Ovary (tissue), 9 donors: Measurements from ENCODE around the gene CNN3. TPM values are rescaled to one million over a fixed set of nuclear protein-coding genes. Genes with fewer than 3 reads are reported as not detected.

Source experiments
- DNase-seq, 5 donors: peaks; one replicate each; pipeline ENCODE4 v3.0.0-alpha.2; 2019 to 2020
- H3K27ac ChIP-seq, 2 donors: fragments of 200-600 bp; one replicate each; pipeline versions ENCODE4 v1.5.1 to v1.8.0; 2019 to 2022
- H3K27me3 ChIP-seq: fragments of 200-600 bp; one replicate; pipeline ENCODE4 v1.8.0; 2022
- H3K36me3 ChIP-seq: fragments of 200-600 bp; sonication (generic); one replicate; pipeline ENCODE4 v1.5.1; 2019
- H3K4me1 ChIP-seq: one replicate; pipeline ENCODE4 v1.8.1; 2013; ENCODE audit warnings: mild to moderate bottlenecking, moderate library complexity; ENCODE audit not compliant: insufficient read depth
- H3K4me3 ChIP-seq: fragments of 200-600 bp; sonication (generic); one replicate; pipeline ENCODE4 v1.5.1; 2017
- H3K9me3 ChIP-seq, 2 donors: fragments of 200-600 bp in 1 of 2; sonication (generic) in 1 of 2; one replicate each; pipeline versions ENCODE4 v1.5.1 to v1.8.1; 2013 to 2019; ENCODE audit warnings: mild to moderate bottlenecking in 1 of 2, moderate library complexity in 1 of 2
- EP300 ChIP-seq: sonication (generic); formaldehyde crosslinking; IDR thresholded peaks from one replicate; pipeline ENCODE4 v1.6.1; 2017; ENCODE audit warnings: antibody characterized with exemption
- POLR2A ChIP-seq: fragments of 450-650 bp; IDR thresholded peaks from one replicate; pipeline ENCODE4 v1.6.1; 2017; ENCODE audit warnings: antibody characterized with exemption, mild to moderate bottlenecking, moderate library complexity
- WGBS, 3 donors: extraction: QIAGEN DNeasy Blood & Tissue Kit in 1 of 3; methylation state at CpG; one replicate each; pipeline versions ENCODE4 v1.1.5 to v1.1.7; 2013 to 2017; 5-methylcytosine and 5-hydroxymethylcytosine counted together
- intact Hi-C, 4 donors: fragments of 100-400 bp; cut with DNase I; formaldehyde crosslinking; loops; one replicate each; pipeline versions ENCODE4 v1.11.0 to v1.15.1; 2022 to 2023
- polyA plus RNA-seq, 2 donors: library from polyadenylated mRNA; stranded (reverse); fragments of 200-250 nt in 1 of 2; fragments of 350-450 nt in 1 of 2; fragmentation: Illumina TruSeq in 1 of 2; extraction: RNeasy Lipid Tissue Mini Kit (QIAGEN cat#74804) in 1 of 2; gene quantifications; one replicate each; pipeline ENCODE4 v1.2.3, GENCODE V29; 2013 to 2014
- total RNA-seq, 7 donors: library from RNA; depleted of rRNA in 2 of 7; stranded (reverse); fragments of >200 nt in 2 of 7; fragmentation: NEBNext Ultra II Directional in 3 of 7; extraction: Animal tissue kit (Norgen Biotek cat#: 25700) in 3 of 7; gene quantifications; one replicate each; pipeline versions ENCODE4 v1.1.0 to v1.2.4, GENCODE V29; 2016 to 2023
- TF ChIP-seq, protein P1 (sequence below), 3 donors: fragments of 450-650 bp in 2 of 3; fragments of 200-600 bp in 1 of 3; IDR thresholded peaks; one replicate each; pipeline versions ENCODE4 v1.5.1 to v1.8.0; 2016 to 2022; ENCODE audit warnings: antibody characterized with exemption in 3 of 3, mild to moderate bottlenecking in 1 of 3
- donor health status: DM: no; HTN: no; CAD: no; lungs with moderate emphysema.
- donor health status: DM: no; HTN: no; CAD: no.
- donor health status: Bipolar disorder and iron deficiency.
- donor health status: DM: yes; HTN: yes; CAD: no.
- donor health status: DM: no; HTN: no; CAD: no.
- donor health status: DM: yes; HTN: yes; CAD: no.

Gene CNN3
- total and polyA plus RNA-seq, 9 donors, result 145 to 374 (median 272) TPM

DNA sequence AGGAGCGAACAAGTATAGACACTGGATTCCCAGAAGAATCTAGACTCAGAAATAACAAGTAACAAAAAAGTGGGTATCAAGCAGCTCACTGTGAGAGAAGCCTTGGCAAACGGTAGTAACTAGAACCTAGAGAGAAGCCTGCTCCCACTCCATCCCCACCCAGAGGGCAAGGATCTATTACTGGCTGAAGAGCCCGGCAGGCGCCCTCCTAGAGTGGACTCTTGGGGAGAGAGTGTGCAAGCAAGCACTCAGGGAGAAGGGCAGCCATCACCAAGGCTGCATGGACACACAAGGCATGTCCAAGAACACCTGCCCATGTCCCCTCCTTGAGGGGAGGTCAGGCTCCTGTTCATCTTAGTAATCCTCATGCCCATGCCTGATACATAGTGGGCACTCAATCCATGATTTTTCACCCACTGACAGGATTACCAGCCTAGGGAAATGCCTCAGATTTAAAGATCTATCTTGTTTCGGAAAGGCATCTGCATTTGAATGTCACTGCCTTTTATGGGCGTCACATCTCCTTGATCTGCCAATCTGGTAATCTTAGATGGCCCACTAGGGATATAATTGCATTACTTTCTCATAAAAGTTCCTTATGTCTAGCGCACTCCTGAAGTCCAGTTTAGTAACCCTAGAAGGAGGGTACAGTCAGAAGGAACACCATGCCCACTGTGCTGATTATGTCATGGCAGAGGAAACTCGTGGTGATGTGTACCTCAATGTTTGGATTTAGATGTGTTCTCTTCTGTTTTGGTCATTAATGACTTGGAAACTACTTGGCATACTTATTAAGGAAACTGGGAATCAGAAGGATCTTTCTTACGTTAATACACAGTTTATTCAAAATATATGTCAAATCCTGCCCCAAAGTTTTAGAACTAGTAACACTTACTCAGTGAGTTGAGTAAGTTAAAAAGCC is 14.4 kb downstream of the CNN3 start:
- Histone ChIP-seq H3K4me3 (no peak overlapping the region), H3K27me3 (no peaks in the 10 kb centered on the region), H3K9me3 (no peaks in the 10 kb centered on the region), H3K27ac (no peak overlapping the region), H3K4me1 (peaks cover 25% of the 10 kb centered on the region), H3K36me3 (no peaks in the 10 kb centered on the region)
- 62 to 63% (median 63%) methylated on average over 9 of the region's 9 CpGs for WGBS, 3 donors
- no peak for DNase-seq
- intact Hi-C loops, result loop anchor here in 1 of 4 donors (5.0 kb wide), 1 partner anchor 130 kb away; no protein-coding TSS in a partner anchor
- no peak for TF ChIP-seq POLR2A
- TF ChIP-seq, protein P1, sequence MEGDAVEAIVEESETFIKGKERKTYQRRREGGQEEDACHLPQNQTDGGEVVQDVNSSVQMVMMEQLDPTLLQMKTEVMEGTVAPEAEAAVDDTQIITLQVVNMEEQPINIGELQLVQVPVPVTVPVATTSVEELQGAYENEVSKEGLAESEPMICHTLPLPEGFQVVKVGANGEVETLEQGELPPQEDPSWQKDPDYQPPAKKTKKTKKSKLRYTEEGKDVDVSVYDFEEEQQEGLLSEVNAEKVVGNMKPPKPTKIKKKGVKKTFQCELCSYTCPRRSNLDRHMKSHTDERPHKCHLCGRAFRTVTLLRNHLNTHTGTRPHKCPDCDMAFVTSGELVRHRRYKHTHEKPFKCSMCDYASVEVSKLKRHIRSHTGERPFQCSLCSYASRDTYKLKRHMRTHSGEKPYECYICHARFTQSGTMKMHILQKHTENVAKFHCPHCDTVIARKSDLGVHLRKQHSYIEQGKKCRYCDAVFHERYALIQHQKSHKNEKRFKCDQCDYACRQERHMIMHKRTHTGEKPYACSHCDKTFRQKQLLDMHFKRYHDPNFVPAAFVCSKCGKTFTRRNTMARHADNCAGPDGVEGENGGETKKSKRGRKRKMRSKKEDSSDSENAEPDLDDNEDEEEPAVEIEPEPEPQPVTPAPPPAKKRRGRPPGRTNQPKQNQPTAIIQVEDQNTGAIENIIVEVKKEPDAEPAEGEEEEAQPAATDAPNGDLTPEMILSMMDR (IDR thresholded peaks at IDR 0.05), result no peak
- TF ChIP-seq EP300, result no peak

DNA sequence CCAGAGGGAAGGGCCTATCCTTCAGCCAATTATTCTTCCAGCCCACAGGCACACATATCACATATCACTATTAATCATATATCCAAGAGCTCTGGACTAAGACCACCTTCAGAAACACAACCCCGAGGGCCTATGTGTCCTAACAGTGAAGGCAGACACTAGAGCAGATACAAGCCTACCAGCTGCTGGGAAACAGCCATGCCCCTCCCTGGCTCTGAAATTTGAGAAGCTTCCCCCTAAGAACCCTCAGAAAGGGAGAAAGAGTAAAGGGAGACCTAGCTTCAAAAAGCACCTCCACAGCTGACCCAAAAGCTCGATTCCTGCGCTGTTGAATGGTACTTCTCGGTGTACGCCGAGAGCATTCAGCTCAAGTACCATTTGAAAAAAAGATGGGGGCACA is 17.4 kb downstream of the CNN3 start:
- DNase-seq, result no peak
- H3K4me1 ChIP-seq, result peaks cover 30% of the 10 kb centered on the region
- TF ChIP-seq POLR2A (no peak), EP300 (no peak)
- TF ChIP-seq, protein P1 (IDR thresholded peaks at IDR 0.05), result no peak
- H3K9me3 ChIP-seq, result no peaks in the 10 kb centered on the region
- H3K36me3 ChIP-seq, result no peaks in the 10 kb centered on the region
- no peaks in the 10 kb centered on the region for H3K27me3 ChIP-seq
- H3K27ac ChIP-seq, result no peak overlapping the region
- WGBS, 3 donors, result 77 to 84% (median 78%) methylated on average over 6 of the region's 6 CpGs
- no peak overlapping the region for H3K4me3 ChIP-seq
- intact Hi-C loops, result no loop called here

DNA sequence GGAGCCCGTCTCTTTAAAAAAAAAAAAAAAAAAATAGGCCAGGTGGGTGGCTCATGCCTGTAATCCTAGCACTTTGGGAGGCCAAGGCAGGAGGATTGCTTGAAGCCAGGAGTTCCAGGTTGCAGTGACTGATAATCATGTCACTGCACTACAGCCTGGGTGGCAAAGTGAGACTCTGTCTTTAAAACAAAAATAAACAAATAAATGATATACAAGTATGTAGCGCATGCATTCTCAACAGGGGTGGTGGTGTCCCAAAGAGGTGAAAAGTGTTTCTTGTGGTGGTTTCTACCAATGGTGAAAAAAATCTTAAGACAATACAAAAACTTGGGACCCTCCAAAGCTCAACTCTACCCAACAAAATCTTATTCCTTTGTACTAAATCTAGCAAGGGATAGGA is 17.9 kb downstream of the CNN3 start:
- 93 to 97% (median 95%) methylated on average over 2 of the region's 2 CpGs for WGBS, 3 donors
- no peaks in the 10 kb centered on the region for H3K27me3 ChIP-seq
- TF ChIP-seq, protein P1 (IDR thresholded peaks at IDR 0.05), result no peak
- TF ChIP-seq EP300, result no peak
- no peak for TF ChIP-seq POLR2A
- intact Hi-C loops, result no loop called here
- H3K27ac ChIP-seq, result no peak overlapping the region
- H3K9me3 ChIP-seq, result no peaks in the 10 kb centered on the region
- H3K4me3 ChIP-seq, result no peak overlapping the region
- peaks cover 28% of the 10 kb centered on the region for H3K4me1 ChIP-seq
- DNase-seq, result no peak
- no peaks in the 10 kb centered on the region for H3K36me3 ChIP-seq

DNA sequence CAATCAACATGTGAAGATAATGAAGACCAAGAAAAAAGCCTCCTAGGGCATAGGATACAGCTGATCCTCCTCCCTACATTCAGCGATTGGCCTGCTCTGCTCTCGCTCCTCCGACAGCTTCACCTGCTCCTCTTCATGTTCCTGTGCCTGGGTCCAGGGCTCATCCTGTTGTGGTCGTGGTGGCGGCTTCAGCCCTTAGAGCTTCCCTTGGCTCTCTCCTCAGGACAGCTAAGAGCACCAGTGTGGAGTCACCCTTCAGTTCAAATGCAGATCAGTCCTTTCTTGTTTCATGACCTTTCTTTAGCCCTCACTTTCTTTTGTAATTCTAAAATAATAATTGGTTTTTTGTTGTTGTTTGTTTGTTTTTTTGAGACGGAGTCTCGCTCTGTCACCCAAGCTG is 18.7 kb downstream of the CNN3 start:
- intact Hi-C loops, result no loop called here
- Histone ChIP-seq H3K27me3 (no peaks in the 10 kb centered on the region), H3K4me3 (no peak overlapping the region), H3K27ac (no peak overlapping the region), H3K9me3 (no peaks in the 10 kb centered on the region), H3K36me3 (no peaks in the 10 kb centered on the region), H3K4me1 (peaks cover 31% of the 10 kb centered on the region)
- 91 to 95% (median 92%) methylated on average over 7 of the region's 7 CpGs for WGBS, 3 donors
- no peak for TF ChIP-seq EP300
- TF ChIP-seq, protein P1 (IDR thresholded peaks at IDR 0.05), result no peak
- no peak for DNase-seq
